ENCODE measurements around the gene CCDC85B. TPM values are rescaled to one million over a fixed set of nuclear protein-coding genes. Genes with fewer than 3 reads are reported as not detected.
"Not testable (repeated sequence)": the region's sequence is repeated elsewhere in the genome, so short reads cannot be mapped to it uniquely, and the experiment has no call there.

The CCDC85B gene
- total and polyA plus RNA-seq, 2 of the 13 experiments (the other 11 are each of a cell fraction or from before 2014, with no cell fraction given) = 8.2 to 19.5 TPM

- WGBS (ENCODE audit: low lambda C conversion rate) = 43% methylated on average over 7 of the region's 7 CpGs
- POLR2A ChIA-PET = interaction anchor here (1.2 to 4.1 kb wide), 4 partner anchors 9 to 128 kb away, joined by 4 to 21 read pairs (median 14); partner anchors contain the start of genes CFL1, MUS81 and RNASEH2C
- H3K4me1 ChIP-seq (ENCODE audit: insufficient read depth, low read length) = peaks cover 61% of the 10 kb centered on the region
- FAIRE-seq; intact Hi-C loops (cut with micrococcal nuclease; ENCODE audit: unreplicated experiment); BruUV-seq (replicated peaks); H3K27ac ChIP-seq (ENCODE audit: extremely low read length, insufficient read depth, low read length); ATAC-seq; H3K9me3 ChIP-seq (ENCODE audit: low read length); H3K36me3 ChIP-seq (replicated peaks in 1 of 2; ENCODE audit: control insufficient read depth in 1 of 2, insufficient read depth in 2 of 2, low read length in 2 of 2); H3K27me3 ChIP-seq (ENCODE audit: control insufficient read depth in 1 of 2, insufficient read depth in 2 of 2, low read length in 2 of 2); DNase-seq (ENCODE audit: low spot score); H2AFZ ChIP-seq (ENCODE audit: low read length); H3K79me2 ChIP-seq (ENCODE audit: insufficient read depth, low read length); in situ Hi-C loops (cut with HindIII; ENCODE audit: extremely low pct_ligation_motif_present, low pct_unique_long_range_greater_than_20kb); H3K4me3 ChIP-seq (replicated peaks in 1 of 3; ENCODE audit: insufficient read depth in 1 of 3, low read depth in 2 of 3, low read length in 3 of 3); H3K9ac ChIP-seq (ENCODE audit: insufficient read depth, low read depth, low read length); CTCF ChIA-PET (ENCODE audit: low intra/inter-chr PET ratio, low total read pairs): not testable (repeated sequence)
- H4K20me1 ChIP-seq (ENCODE audit: insufficient read depth, low read length) = peaks cover 10% of the 10 kb centered on the region
- H3K4me2 ChIP-seq (ENCODE audit: low read depth, low read length) = peak overlapping the region; percentile 60; the same call in 1 of the 2 replicates
Measured at GRCh38 chr11:65848693-65849092, 41.8 kb upstream of the CCDC85B start.

GRCh38 chr11:65849366-65849765 lies 41.1 kb upstream of the CCDC85B start:
- FAIRE-seq = no peak
- TF ChIP-seq TOE1 (CRISPR knock-in tag; IDR thresholded peaks at IDR 0.05) (no peak), HNRNPLL (IDR thresholded peaks at IDR 0.05; ENCODE audit: low read depth, low read length, poor library complexity, severe bottlenecking) (no peak), MAFK (conservative IDR thresholded peaks at IDR 0.05 in 1 of 2, IDR thresholded peaks at IDR 0.05 in 1 of 2; ENCODE audit: low read length in 2 of 2) (no peak), ZNF883 (CRISPR knock-in tag; IDR thresholded peaks at IDR 0.05; ENCODE audit: not compliant biosample characterization) (no peak), ZNF776 (CRISPR knock-in tag; IDR thresholded peaks at IDR 0.05) (no peak), POLR2AphosphoS5 (IDR thresholded peaks at IDR 0.05; ENCODE audit: low read depth, low read length) (no peak), ZFP1 (CRISPR knock-in tag; IDR thresholded peaks at IDR 0.05) (no peak), ZNF616 (CRISPR knock-in tag; IDR thresholded peaks at IDR 0.05; ENCODE audit: low read depth) (0 out of 2 replicates have a peak, but pooled peaks have one; percentile 12), ZNF710 (CRISPR knock-in tag; IDR thresholded peaks at IDR 0.05; ENCODE audit: borderline replicate concordance) (no peak), ZBTB33 (CRISPR knock-in tag; IDR thresholded peaks at IDR 0.05) (no peak), RFX5 (IDR thresholded peaks at IDR 0.05; ENCODE audit: low read depth, low read length) (no peak), ZSCAN31 (CRISPR knock-in tag; IDR thresholded peaks at IDR 0.05; ENCODE audit: low read depth) (no peak)

More at GRCh38 chr11:65849366-65849765, 41.1 kb upstream of the CCDC85B start:
- H3K27ac ChIP-seq (ENCODE audit: extremely low read length, insufficient read depth, low read length) = no peak overlapping the region
- peak; percentile 16 for ATAC-seq
- peaks cover 17% of the 10 kb centered on the region for H4K20me1 ChIP-seq (ENCODE audit: insufficient read depth, low read length)
- no TSS peak for BruUV-seq (replicated peaks)
- DNase-seq (ENCODE audit: low spot score) = no peak
- in situ Hi-C loops (cut with HindIII; ENCODE audit: extremely low pct_ligation_motif_present, low pct_unique_long_range_greater_than_20kb) (no loop called here), intact Hi-C loops (cut with micrococcal nuclease; ENCODE audit: unreplicated experiment) (no loop called here)
- no peaks in the 10 kb centered on the region for H3K79me2 ChIP-seq (ENCODE audit: insufficient read depth, low read length)
- peaks cover 3 to 14% of the 10 kb centered on the region in 2 experiments; a peak in 4 of 5 replicates for H3K36me3 ChIP-seq (replicated peaks in 1 of 2; ENCODE audit: control insufficient read depth in 1 of 2, insufficient read depth in 2 of 2, low read length in 2 of 2)
- no peaks in the 10 kb centered on the region for H3K27me3 ChIP-seq (ENCODE audit: control insufficient read depth in 1 of 2, insufficient read depth in 2 of 2, low read length in 2 of 2)
- peak overlapping the region in 1 of 3 experiments; percentile 51; a peak in 1 of 6 replicates for H3K4me3 ChIP-seq (replicated peaks in 1 of 3; ENCODE audit: insufficient read depth in 1 of 3, low read depth in 2 of 3, low read length in 3 of 3)
- 0 out of 2 replicates have a peak overlapping the region, but pooled peaks have one; percentile 17 for H3K9ac ChIP-seq (ENCODE audit: insufficient read depth, low read depth, low read length)
- H3K4me2 ChIP-seq (ENCODE audit: low read depth, low read length) = peak overlapping the region; percentile 60
- 0 out of 2 replicates have a peak, but pooled peaks cover 4% of the 10 kb centered on the region for H3K9me3 ChIP-seq (ENCODE audit: low read length)
- H3K4me1 ChIP-seq (ENCODE audit: insufficient read depth, low read length) = peaks cover 61% of the 10 kb centered on the region
- 25% methylated on average over 2 of the region's 8 CpGs for WGBS (ENCODE audit: low lambda C conversion rate)
- no peak overlapping the region for H2AFZ ChIP-seq (ENCODE audit: low read length)
- POLR2A ChIA-PET = interaction anchor here (1.2 to 4.1 kb wide), 5 partner anchors 9 to 129 kb away, joined by 3 to 21 read pairs (median 8); partner anchors contain the start of genes CFL1, MUS81 and RNASEH2C
- CTCF ChIA-PET (ENCODE audit: low intra/inter-chr PET ratio, low total read pairs) = no interaction called here

Measured in HepG2 (cell line).